Cerebellar nuclear complex (tissue), 1 donor: ENCODE measurements around the gene KLHL18.
"Not testable (repeated sequence)": the region's sequence is repeated elsewhere in the genome, so short reads cannot be mapped to it uniquely, and the experiment has no call there.

Source experiments
- DNase-seq, 2 experiments: peaks; one replicate each; lab custom pipeline; 2025; lab: John Stamatoyannopoulos, UW

KLHL18 gene

GRCh38 chr3:47274652-47275051 is 8.1 kb upstream of the KLHL18 start:
- no peak for DNase-seq

DNA sequence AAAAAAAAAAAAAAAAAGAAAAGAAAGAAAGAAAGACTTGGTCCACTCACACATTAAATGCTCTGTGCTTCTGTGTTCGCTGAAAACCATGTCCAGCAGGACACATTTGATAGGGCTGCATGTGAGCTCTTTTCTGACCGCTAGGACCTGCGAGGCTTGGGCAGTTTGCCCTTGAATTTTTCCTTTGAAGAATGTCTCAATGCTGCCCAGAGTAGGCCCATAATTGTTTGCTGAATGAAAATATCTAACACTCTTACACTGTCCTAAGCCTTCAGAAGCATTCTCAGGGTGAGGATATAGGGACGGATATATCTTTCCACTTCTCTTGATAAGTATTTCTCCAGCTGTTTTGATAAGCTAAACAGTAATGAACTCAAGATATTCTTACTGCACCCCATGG is 6.2 kb upstream of the KLHL18 start:
- no peak for DNase-seq

DNA sequence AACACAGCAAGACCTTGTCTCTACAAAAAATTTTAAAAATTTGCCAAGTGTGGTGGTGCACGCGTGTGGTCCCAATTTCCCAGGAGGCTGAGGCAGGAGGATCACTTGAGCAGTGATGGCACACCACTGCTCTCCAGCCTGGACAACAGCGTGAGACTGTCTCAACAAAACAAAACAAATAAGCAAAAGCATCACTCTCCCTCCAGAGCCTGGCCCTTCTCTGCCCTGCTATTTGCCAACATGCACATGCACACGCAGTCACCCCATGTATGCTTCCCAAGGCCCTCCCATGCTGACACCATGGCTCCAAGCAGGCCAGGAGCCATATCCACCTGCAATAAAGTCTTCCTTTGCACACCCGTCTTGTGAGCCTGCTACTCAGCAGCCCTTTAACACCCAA is 2.2 kb upstream of the KLHL18 start:
- no peak for DNase-seq

- no peak for DNase-seq
Observed at GRCh38 chr3:47283193-47283537, 421 bp downstream of the KLHL18 start.

DNA sequence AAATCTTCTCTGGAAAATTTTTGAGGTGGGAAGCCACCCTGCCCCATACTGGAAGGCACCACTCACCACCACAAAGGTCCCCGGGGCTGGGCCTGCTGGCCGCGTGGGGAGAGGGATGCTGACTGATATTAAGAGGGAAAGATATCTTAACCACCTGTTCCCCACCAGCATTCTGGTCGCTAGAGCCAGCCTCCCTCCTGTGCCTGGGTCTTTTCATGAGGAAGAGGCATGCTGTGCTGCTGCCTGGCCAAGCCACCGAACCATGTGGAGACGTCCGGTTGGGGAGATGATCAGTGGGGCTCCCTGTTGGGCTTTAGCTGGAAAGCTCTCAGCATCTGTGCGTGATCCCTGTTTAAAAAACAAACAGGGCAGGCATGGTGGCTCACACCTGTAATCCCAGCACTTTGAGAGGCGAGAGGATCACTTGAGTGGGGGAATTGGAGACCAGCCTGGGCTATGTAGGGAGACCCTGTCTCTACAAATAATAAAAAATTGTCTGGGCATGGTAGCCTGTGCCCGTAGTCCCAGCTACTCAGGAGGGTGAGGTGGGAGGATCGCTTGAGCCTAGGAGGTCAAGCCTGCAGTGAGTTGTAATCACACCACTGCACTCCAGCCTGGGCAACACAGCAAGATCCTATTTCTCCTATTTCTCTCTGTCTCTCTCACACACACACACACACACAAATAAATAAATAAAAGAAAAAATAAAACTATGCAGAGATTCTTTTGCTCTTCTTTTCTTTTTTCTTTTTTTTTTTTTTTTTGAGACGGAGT is 1.0 kb downstream of the KLHL18 start:
- DNase-seq, result no peak

DNA sequence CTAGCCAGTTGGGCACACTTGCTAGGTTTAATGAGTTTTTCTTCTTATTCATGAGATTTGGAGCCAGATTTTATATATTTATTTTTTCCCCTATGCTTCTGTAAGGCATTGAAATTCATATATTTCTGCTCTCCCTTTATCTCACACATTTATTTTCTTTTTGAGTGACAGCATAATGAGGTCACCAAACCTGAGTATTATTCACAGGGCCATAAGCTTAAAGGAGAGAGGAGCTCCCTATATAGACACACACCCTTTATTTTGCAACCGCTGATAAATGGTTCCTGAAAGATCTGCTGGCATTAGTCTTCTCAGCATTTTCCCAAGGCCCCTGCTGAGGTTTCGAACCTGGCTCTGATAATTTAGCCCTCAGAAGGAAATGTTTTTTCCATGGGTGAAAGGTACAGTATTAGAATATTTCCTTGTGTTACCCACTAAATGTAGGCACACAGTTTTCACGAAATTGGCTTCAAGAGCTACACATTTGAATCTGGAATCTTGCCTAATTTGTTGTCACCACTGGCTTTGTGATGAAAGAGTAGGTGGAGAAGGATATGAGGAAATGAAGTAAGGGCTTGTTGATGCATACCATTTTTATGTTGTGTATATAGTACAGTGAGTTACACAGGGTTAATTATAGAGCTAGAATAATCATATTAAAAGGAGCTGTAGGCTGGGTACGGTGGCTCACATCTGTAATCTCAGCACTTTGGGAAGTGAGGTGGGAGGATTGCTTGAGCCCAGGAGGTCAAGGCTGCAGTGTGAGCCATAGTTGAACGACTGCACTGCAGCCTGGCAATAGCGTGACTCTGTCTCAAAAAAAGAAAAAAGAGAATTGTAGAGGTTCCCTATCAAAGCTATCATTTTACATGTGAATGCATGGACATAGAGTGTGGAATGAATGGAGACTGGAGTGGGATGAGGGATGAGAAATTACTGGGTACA is 6.5 kb downstream of the KLHL18 start:
- no peak for DNase-seq

- no peak for DNase-seq
Observed at GRCh38 chr3:47291158-47291753, 8.5 kb downstream of the KLHL18 start.

GRCh38 chr3:47291754-47292420 is 9.1 kb downstream of the KLHL18 start:
- not testable (repeated sequence) for DNase-seq

DNA sequence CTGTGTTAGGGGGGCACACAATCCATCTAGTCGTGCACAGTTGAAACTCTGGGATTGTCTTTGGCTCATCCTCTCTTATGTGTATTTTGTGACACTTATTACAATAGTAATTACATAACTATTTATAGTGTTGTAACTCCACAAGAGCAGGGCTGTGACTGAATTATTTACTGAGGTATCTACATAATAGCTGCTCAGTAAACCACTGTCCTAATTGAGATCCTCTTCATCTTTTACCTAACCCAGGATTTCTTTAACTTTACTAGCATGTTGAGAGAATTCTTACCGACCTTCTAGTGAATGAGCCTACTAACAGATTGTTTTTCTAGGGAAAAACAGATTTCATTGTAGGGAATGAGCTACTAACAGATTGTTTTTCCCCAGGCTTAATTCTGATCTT is 11.1 kb downstream of the KLHL18 start:
- no peak for DNase-seq

GRCh38 chr3:47294392-47294791 is 11.6 kb downstream of the KLHL18 start:
- DNase-seq, result no peak

DNA sequence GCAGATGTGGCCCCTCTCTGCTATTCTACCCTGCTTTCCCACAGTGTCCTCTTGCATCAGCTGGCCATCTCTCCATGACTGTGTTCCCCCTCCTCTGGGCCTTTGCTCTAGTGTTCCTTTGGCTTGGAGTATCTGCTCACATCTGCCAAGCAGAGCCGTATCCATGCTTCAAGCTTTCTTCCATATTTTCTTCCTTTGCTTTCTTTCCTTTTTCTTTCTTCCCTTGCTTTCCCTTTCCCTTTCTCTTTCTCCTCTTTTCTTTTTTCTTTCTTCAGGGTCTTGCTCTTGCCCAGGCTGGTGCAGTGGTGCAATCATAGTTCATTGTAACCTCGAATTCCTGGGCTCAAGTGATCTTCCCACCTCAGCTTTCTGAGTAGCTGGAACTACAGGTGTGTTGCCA is 12.6 kb downstream of the KLHL18 start:
- DNase-seq, result no peak

GRCh38 chr3:47295976-47296375 is 13.2 kb downstream of the KLHL18 start:
- DNase-seq, result no peak

DNA sequence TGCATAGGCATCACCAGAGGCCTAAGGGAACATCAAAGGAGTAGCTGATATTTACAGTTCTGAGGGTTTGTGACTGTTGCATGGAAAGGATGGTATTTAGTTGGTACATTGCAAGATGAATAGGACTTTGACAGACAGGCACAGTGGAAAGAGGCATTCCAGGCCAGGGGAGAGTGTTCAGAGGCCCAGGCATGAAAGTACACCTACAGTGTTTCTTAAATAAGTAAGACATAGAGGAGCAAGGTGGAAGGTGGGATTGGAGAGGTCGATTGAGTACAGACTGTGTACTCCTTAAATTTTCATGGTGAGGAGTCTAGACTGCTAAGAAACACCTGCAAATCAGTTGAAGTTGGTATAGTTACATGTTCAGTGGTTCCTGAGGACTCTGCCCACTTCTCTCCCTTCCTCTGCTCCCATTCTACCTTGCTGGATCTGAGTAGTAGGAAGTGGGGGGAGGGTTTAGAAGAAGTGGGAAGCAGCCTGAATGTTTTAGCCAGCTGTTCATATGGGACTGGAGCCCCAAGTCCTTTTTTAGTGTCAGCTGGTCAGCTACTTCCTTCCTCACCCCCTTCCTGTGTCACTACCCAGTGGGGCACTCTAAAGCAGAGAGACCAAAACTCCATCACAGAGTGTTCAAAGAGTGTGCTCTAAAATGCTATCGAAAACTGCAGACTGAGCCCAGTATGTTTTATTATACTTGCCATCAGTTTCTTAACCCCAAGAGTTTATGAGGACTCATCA is 14.0 kb downstream of the KLHL18 start:
- no peak for DNase-seq

DNA sequence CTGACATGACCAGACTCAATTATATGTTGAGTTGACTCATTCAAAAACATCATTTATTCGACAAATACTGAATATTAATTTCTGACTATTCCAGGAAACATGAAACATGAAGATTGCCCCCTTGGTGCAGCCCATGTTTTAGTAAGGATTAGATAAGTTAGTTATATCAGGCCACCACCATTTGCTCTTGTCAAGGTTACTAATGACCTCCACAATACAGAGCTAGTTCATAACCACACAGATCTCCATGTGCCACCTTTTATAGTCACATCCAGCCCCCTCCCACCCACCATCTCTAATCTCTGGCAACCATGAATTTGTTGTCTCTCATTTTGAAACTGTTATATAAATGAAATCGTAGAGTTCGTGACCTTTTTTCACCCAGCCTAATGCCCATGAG is 15.7 kb downstream of the KLHL18 start:
- no peak for DNase-seq

- DNase-seq, result no peak
Observed at GRCh38 chr3:47299381-47300318, 16.9 kb downstream of the KLHL18 start.

DNA sequence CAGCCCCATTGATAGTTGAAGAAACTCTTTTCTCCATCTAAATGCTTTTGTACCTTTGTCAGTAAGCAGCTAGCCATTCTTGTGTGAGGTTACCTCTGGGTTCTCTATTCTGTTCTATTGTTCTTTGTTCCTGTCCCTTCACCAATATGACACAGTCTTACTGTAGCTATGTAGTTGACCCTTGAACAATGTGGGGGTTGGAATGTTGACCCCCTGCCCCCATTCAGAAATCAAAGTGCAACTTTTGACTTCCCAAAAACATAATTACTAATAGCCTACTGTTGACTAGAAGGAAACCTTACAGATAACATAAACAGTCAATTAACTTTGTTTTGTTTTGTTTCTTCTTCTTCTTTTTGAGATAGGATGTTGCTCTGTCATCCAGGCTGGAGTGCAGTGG is 18.7 kb downstream of the KLHL18 start:
- no peak for DNase-seq

DNA sequence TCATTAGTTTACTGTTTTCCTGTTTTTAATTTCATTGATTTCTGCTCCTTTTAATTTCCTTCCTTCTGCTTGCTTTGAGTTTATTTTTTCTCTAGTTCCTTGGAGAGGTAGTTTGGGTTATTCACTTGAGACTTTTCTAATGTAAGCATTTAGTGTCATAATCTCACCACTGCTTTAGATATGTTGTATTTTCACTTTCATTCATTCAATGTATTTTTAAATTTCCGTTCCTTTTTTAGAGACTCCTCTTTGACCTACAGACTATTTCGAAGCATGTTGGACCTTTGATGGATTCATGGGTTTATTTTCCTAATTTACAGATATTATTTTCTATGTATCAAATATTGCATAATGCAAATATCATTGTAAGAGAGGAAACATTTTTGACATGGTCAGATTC is 23.3 kb downstream of the KLHL18 start:
- no peak for DNase-seq

- DNase-seq, result not testable (repeated sequence)
Observed at GRCh38 chr3:47309231-47309630, 26.5 kb downstream of the KLHL18 start.

- no peak for DNase-seq
Observed at GRCh38 chr3:47310391-47310790, 27.6 kb downstream of the KLHL18 start.

GRCh38 chr3:47313341-47314055 is 30.8 kb downstream of the KLHL18 start:
- no peak for DNase-seq
